GM18517 (cell line): ENCODE measurements around the gene ADPRHL1.

ENCODE experiments used
- ATAC-seq: cut with Tn5 transposase; IDR thresholded peaks from one replicate; pipeline ENCODE4 v1.9.1; 2021; ENCODE audit warnings: mild to moderate bottlenecking, moderate library complexity; ENCODE audit not compliant: unreplicated experiment

ADPRHL1 gene

GRCh38 chr13:113417836-113418721 lies 35.2 kb downstream of the ADPRHL1 start:
- ATAC-seq = no peak

- ATAC-seq = no peak
These were observed 36.1 kb downstream of the ADPRHL1 start for GRCh38 chr13:113417008-113417751.

GRCh38 chr13:113415825-113416224 lies 37.5 kb downstream of the ADPRHL1 start:
- no peak for ATAC-seq

GRCh38 chr13:113415032-113415431 lies 38.3 kb downstream of the ADPRHL1 start:
- no peak for ATAC-seq

- ATAC-seq = no peak
These were observed 39.0 kb downstream of the ADPRHL1 start for GRCh38 chr13:113414335-113414734.

GRCh38 chr13:113413898-113414282 lies 39.4 kb downstream of the ADPRHL1 start:
- no peak for ATAC-seq

- ATAC-seq = no peak
These were observed 40.0 kb downstream of the ADPRHL1 start for GRCh38 chr13:113413178-113413897.

- no peak for ATAC-seq
These were observed 40.8 kb downstream of the ADPRHL1 start for GRCh38 chr13:113412440-113412839.

- no peak for ATAC-seq
These were observed 41.9 kb downstream of the ADPRHL1 start for GRCh38 chr13:113411216-113412023.

GRCh38 chr13:113410472-113411201 lies 42.7 kb downstream of the ADPRHL1 start:
- no peak for ATAC-seq

- no peak for ATAC-seq
These were observed 44.7 kb downstream of the ADPRHL1 start for GRCh38 chr13:113408562-113408961.

GRCh38 chr13:113407531-113408393 lies 45.5 kb downstream of the ADPRHL1 start:
- no peak for ATAC-seq

- no peak for ATAC-seq
These were observed 46.2 kb downstream of the ADPRHL1 start for GRCh38 chr13:113407103-113407530.

- no peak for ATAC-seq
These were observed 46.8 kb downstream of the ADPRHL1 start for GRCh38 chr13:113406321-113407102.

- no peak for ATAC-seq
These were observed 47.6 kb downstream of the ADPRHL1 start for GRCh38 chr13:113405481-113406300.

- ATAC-seq = no peak
These were observed 48.4 kb downstream of the ADPRHL1 start for GRCh38 chr13:113404723-113405471.

GRCh38 chr13:113404366-113404722 lies 48.9 kb downstream of the ADPRHL1 start:
- no peak for ATAC-seq
